Esophagus muscularis mucosa (tissue), 3 donors: ENCODE measurements around the gene CEMIP2.

ENCODE experiments used
- CTCF ChIP-seq, 3 experiments: fragments of 200-600 bp in 2 of 3; fragments of 450-650 bp in 1 of 3; sonication (generic) in 2 of 3; IDR thresholded peaks; one replicate each; pipeline ENCODE4 v1.5.1; 2017 to 2019; ENCODE audit warnings: antibody characterized with exemption in 3 of 3, mild to moderate bottlenecking in 2 of 3, moderate library complexity in 1 of 3
- POLR2A ChIP-seq: fragments of 450-650 bp; IDR thresholded peaks from one replicate; pipeline ENCODE4 v1.6.1; 2017; ENCODE audit warnings: antibody characterized with exemption, moderate library complexity, mild to moderate bottlenecking, low read depth
- POLR2AphosphoS5 ChIP-seq, 2 donors: sonication (generic); formaldehyde crosslinking; IDR thresholded peaks; one replicate each; pipeline ENCODE4 v1.6.1; 2017; ENCODE audit warnings: antibody characterized with exemption in 2 of 2

- TF ChIP-seq CTCF (IDR thresholded peaks at IDR 0.05) = no peak
- no peak for TF ChIP-seq POLR2AphosphoS5 (IDR thresholded peaks at IDR 0.05)
- no peak for TF ChIP-seq POLR2A
Measured at GRCh38 chr9:71778085-71778484, 9.8 kb upstream of the CEMIP2 start.
